BLaER1 treated with 17β-estradiol and CSF1 and Interleukin-3, amounts not matched to agents 10 nM and 100 nM (cell line): ENCODE measurements around the gene GPR15.

Experiments
- H3K27ac ChIP-seq, 11 experiments: shearing (Covaris generic); formaldehyde crosslinking; 2 replicates each; pipeline ENCODE4 v1.8.1; 2022
- H3K27me3 ChIP-seq, 11 experiments: shearing (Covaris generic); formaldehyde crosslinking; 2 replicates each; pipeline ENCODE4 v1.8.1; 2022
- H3K36me3 ChIP-seq, 11 experiments: shearing (Covaris generic); formaldehyde crosslinking; 2 replicates each; pipeline ENCODE4 v1.8.1; 2022
- H3K4me1 ChIP-seq, 10 experiments: shearing (Covaris generic); formaldehyde crosslinking; 2 replicates each; pipeline ENCODE4 v1.8.1; 2022
- H3K4me2 ChIP-seq, 11 experiments: shearing (Covaris generic); formaldehyde crosslinking; 2 replicates each; pipeline ENCODE4 v1.8.1; 2022
- H3K4me3 ChIP-seq, 10 experiments: shearing (Covaris generic); formaldehyde crosslinking; 2 replicates each; pipeline ENCODE4 v1.8.1; 2022
- H3K9ac ChIP-seq, 11 experiments: shearing (Covaris generic); formaldehyde crosslinking; 2 replicates each; pipeline ENCODE4 v1.8.1; 2022
- H3K9me3 ChIP-seq, 11 experiments: shearing (Covaris generic); formaldehyde crosslinking; replicated peaks in 1 of 11; 2 replicates each; pipeline ENCODE4 v1.8.1; 2022
- H4K20me1 ChIP-seq, 11 experiments: shearing (Covaris generic); formaldehyde crosslinking; 2 replicates each; pipeline ENCODE4 v1.8.1; 2022
- Cebpa-rat ChIP-seq, 11 experiments: shearing (Covaris generic); IDR thresholded peaks; 2 replicates each; pipeline ENCODE4 v1.8.1; 2022

The GPR15 gene

DNA sequence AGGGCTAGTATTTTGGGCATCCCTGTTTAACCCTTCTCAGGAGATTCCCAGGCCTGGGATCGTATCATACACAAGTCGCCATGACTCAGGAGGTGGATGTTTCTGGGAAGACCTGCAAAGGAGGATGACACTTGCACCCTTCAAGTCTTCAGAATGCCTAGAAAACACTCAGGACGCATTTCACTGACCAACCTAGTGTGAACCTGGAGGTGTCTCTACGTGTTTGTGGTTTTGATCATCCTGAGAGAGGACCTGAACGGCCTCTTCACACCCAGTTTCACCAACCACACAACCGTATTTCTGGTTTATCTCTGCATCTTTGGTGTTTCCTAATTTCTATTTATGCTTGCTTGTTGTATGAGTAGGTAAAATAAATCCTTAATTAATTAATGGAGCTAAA is 6.3 kb upstream of the GPR15 start:
- H3K9ac ChIP-seq, result no peak overlapping the region
- peaks cover 10 to 17% (median 14%) of the 10 kb centered on the region in 10 experiments; a peak in 19 of 20 replicates for H3K4me1 ChIP-seq
- no peaks in the 10 kb centered on the region for H3K27me3 ChIP-seq
- peaks cover 7 to 10% (median 8%) of the 10 kb centered on the region in 11 experiments; a peak in 20 of 22 replicates for H3K36me3 ChIP-seq
- peaks cover 0 to 15% (median 0%) of the 10 kb centered on the region in 11 experiments; a peak in 6 of 22 replicates for H4K20me1 ChIP-seq
- no peak overlapping the region for H3K4me3 ChIP-seq
- no peak for TF ChIP-seq Cebpa-rat (IDR thresholded peaks at IDR 0.05)
- no peaks in the 10 kb centered on the region for H3K9me3 ChIP-seq
- H3K4me2 ChIP-seq, result no peak overlapping the region
- no peak overlapping the region for H3K27ac ChIP-seq

DNA sequence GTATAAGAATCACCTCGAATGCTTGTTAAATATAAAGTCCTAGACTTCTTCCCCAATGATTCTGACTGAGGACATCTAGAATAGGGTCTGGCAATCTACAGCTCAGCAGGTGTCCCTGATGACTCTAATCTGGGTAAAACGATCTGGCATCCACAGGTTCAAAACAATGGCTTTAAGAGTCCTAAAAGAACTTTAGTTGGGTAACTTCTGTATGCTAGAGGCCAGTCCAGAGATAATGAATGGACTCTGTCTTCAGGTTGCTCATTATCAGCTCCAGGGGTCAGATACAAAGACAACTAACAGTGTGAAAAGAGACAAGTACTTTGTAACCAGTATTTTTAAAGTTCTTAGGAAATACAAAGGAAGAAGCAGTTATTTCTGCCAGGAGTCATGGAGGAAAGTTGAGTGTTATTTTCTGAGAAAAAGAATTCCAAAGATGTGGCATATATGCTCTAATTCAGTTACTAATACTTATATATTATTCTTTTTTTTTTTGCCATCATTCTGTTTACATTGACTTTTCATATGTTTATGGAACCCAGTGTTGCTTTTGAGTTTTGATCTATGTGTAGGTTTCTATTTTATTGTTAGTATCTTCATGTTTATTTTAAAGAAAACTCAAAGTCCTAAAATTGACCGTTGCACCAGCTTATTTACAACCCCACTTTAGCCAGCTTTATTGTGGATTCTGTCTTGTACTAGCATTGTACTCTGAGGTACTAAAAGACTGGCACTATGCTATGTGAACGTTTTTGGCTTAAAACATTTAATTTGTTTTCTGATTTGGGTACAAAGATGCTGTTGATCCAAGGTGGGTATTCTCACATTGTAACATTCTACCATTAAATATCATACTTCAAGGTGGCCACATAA is 3.1 kb upstream of the GPR15 start:
- Histone ChIP-seq H3K4me2 (no peak overlapping the region), H3K4me1 (peaks cover 0 to 16% (median 4%) of the 10 kb centered on the region in 10 experiments; a peak in 9 of 20 replicates), H3K36me3 (no peaks in the 10 kb centered on the region), H3K27ac (no peak overlapping the region), H3K9me3 (no peaks in the 10 kb centered on the region), H3K9ac (no peak overlapping the region), H3K4me3 (no peak overlapping the region), H4K20me1 (no peaks in the 10 kb centered on the region), H3K27me3 (no peaks in the 10 kb centered on the region)
- no peak for TF ChIP-seq Cebpa-rat (IDR thresholded peaks at IDR 0.05)

DNA sequence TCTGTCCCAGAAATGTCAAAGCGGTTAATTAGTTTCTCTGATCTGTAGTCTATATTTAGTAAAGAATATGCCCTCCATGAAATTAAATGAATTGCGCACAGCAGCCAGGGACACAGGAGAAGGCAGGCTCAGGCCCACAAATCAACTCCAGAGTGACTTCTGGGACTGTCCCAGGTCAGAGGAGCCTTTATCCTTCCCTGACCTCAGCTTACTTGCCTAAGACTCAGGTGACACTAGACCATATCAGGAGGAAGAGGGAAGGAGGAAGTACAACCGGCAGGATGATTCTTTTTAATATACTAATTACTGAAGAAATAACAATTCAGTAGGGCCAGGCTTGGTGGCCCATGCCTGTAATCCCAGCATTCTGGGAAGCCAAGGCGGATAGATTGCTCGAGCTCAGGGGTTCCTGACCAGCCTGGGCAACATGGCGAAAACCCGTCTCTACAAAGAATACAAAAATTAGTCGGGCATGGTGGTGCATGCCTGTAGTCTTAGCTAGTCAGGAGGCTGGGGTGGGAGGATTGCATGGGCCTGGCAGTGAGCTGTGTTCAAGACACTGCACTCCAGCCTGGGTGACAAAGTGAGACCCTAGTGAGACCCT is 1.8 kb upstream of the GPR15 start:
- Histone ChIP-seq H3K27me3 (no peaks in the 10 kb centered on the region), H3K36me3 (no peaks in the 10 kb centered on the region), H3K4me1 (peaks cover 0 to 16% (median 4%) of the 10 kb centered on the region in 10 experiments; a peak in 9 of 20 replicates), H3K4me2 (no peak overlapping the region), H3K27ac (no peak overlapping the region), H3K9me3 (no peaks in the 10 kb centered on the region), H4K20me1 (no peaks in the 10 kb centered on the region), H3K9ac (no peak overlapping the region), H3K4me3 (no peak overlapping the region)
- TF ChIP-seq Cebpa-rat (IDR thresholded peaks at IDR 0.05), result no peak

- Histone ChIP-seq H3K4me3 (no peak overlapping the region), H3K36me3 (no peaks in the 10 kb centered on the region), H3K27me3 (no peaks in the 10 kb centered on the region), H3K4me1 (peaks cover 0 to 16% (median 4%) of the 10 kb centered on the region in 10 experiments; a peak in 9 of 20 replicates), H3K9me3 (no peaks in the 10 kb centered on the region), H3K27ac (no peak overlapping the region), H3K4me2 (no peak overlapping the region), H4K20me1 (no peaks in the 10 kb centered on the region), H3K9ac (no peak overlapping the region)
- TF ChIP-seq Cebpa-rat (IDR thresholded peaks at IDR 0.05), result no peak
Measured at GRCh38 chr3:98530676-98531075, 1.1 kb upstream of the GPR15 start.

DNA sequence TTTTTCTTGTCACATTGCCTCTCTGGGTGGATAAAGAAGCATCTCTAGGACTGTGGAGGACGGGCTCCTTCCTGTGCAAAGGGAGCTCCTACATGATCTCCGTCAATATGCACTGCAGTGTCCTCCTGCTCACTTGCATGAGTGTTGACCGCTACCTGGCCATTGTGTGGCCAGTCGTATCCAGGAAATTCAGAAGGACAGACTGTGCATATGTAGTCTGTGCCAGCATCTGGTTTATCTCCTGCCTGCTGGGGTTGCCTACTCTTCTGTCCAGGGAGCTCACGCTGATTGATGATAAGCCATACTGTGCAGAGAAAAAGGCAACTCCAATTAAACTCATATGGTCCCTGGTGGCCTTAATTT is 478 bp downstream of the GPR15 start:
- no peak for TF ChIP-seq Cebpa-rat (IDR thresholded peaks at IDR 0.05)
- no peaks in the 10 kb centered on the region for H3K27me3 ChIP-seq
- peaks cover 0 to 16% (median 4%) of the 10 kb centered on the region in 10 experiments; a peak in 9 of 20 replicates for H3K4me1 ChIP-seq
- no peak overlapping the region for H3K9ac ChIP-seq
- H3K4me3 ChIP-seq, result no peak overlapping the region
- no peaks in the 10 kb centered on the region for H3K36me3 ChIP-seq
- no peaks in the 10 kb centered on the region for H4K20me1 ChIP-seq
- no peaks in the 10 kb centered on the region for H3K9me3 ChIP-seq
- H3K4me2 ChIP-seq, result 0 out of 22 replicates have a peak overlapping the region, but pooled peaks of 2 of the 11 experiments have one; percentile 19 to 40
- H3K27ac ChIP-seq, result no peak overlapping the region

- Histone ChIP-seq H3K36me3 (no peaks in the 10 kb centered on the region), H3K27me3 (no peaks in the 10 kb centered on the region), H4K20me1 (no peaks in the 10 kb centered on the region), H3K4me2 (peak overlapping the region in 5 of 11 experiments; percentile 19 to 56 (median 40); a peak in 8 of 22 replicates), H3K4me1 (peaks cover 0 to 16% (median 4%) of the 10 kb centered on the region in 10 experiments; a peak in 9 of 20 replicates), H3K9ac (no peak overlapping the region), H3K4me3 (no peak overlapping the region), H3K27ac (0 out of 22 replicates have a peak overlapping the region, but pooled peaks of 2 of the 11 experiments have one; percentile 23 to 26), H3K9me3 (no peaks in the 10 kb centered on the region)
- no peak for TF ChIP-seq Cebpa-rat (IDR thresholded peaks at IDR 0.05)
Measured at GRCh38 chr3:98532709-98533571, 1.2 kb downstream of the GPR15 start.

- no peaks in the 10 kb centered on the region for H3K36me3 ChIP-seq
- no peak for TF ChIP-seq Cebpa-rat (IDR thresholded peaks at IDR 0.05)
- no peak overlapping the region for H3K4me3 ChIP-seq
- H3K4me1 ChIP-seq, result peaks cover 0 to 16% (median 4%) of the 10 kb centered on the region in 10 experiments; a peak in 9 of 20 replicates
- no peaks in the 10 kb centered on the region for H4K20me1 ChIP-seq
- no peak overlapping the region for H3K27ac ChIP-seq
- no peak overlapping the region for H3K4me2 ChIP-seq
- no peaks in the 10 kb centered on the region for H3K9me3 ChIP-seq
- H3K27me3 ChIP-seq, result no peaks in the 10 kb centered on the region
- H3K9ac ChIP-seq, result no peak overlapping the region
Measured at GRCh38 chr3:98534168-98534567, 2.4 kb downstream of the GPR15 start.

GRCh38 chr3:98534734-98535133 is 3.0 kb downstream of the GPR15 start:
- Histone ChIP-seq H3K27ac (no peak overlapping the region), H3K36me3 (no peaks in the 10 kb centered on the region), H3K4me2 (no peak overlapping the region), H3K4me1 (peaks cover 0 to 16% (median 4%) of the 10 kb centered on the region in 10 experiments; a peak in 9 of 20 replicates), H3K27me3 (no peaks in the 10 kb centered on the region), H3K9me3 (no peaks in the 10 kb centered on the region), H3K9ac (no peak overlapping the region), H3K4me3 (no peak overlapping the region), H4K20me1 (no peaks in the 10 kb centered on the region)
- no peak for TF ChIP-seq Cebpa-rat (IDR thresholded peaks at IDR 0.05)
